Ammon's horn (tissue), 1 donor: ENCODE measurements around the gene VIPR2.
"Not testable (repeated sequence)": the region's sequence is repeated elsewhere in the genome, so short reads cannot be mapped to it uniquely, and the experiment has no call there.

Experiments used
- DNase-seq: peaks from one replicate; pipeline ENCODE4 v3.0.0-alpha.2; 2016; ENCODE audit warnings: low spot score

VIPR2 gene

DNA sequence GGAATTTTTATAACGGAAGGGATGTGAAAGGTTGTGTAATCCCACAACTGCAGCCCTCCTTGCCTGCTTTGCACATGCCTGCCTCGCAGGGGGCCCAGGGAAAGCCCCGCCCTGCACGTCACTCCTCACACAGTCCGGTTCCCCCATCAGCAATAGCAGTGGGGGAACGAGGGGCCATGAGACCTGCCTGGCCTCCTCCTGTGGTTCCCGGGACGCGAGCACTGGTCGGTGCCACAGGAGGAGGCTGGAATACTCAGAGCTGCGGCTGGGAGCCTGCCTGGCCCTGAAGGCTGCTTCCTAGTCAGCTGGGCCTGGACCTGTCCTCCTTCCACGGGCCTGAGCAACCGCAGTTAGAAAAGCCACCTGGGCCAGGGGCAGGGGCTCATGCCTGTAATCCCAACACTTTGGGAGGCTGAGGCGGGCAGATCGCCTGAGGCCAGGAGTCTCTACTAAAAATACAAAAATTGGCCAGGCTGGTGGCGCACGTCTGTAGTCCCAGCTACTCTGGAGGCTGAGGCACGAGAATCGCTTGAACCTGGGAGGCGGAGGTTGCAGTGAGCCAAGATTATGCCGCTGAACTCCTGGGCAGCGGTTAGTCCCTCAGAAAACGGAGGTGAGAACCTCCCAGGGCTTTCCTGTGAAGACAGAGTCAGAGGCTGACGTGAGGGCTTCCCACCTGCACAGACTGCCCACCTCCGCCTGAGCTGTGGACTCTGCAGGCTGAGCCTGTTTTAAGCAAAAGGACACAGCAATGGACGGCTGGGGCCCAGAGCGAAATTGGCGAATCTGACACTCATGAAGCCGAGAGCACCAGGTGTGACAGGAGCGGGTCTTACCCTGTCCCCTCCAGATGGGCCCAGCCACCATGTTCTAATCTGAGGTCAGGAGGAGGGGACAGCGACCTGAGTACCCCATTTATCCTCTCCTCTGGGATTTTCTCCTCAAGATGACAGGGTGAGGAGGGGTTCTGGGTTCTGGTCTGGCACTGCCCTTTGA, 52.9 kb downstream of the VIPR2 start:
- DNase-seq: no peak

DNA sequence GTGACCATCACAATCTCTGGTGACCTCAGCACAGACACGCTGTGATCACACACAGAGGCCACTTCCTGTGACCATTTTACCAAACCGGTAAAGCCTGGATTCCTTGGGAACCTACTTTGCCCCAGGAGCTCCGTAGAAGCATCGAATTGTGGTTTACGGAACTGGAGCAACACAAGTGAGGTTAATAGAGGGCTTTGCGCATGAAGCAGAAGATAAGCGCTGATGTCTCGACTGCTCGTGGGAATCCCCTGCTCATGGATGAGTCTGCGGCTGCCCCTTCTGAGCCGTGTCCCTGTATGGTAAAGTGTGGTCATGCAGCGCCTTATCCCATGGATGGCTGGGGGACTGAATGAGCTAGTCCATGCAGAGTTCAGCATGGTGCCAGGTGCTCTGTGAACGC, 53.6 kb downstream of the VIPR2 start:
- DNase-seq: no peak

DNA sequence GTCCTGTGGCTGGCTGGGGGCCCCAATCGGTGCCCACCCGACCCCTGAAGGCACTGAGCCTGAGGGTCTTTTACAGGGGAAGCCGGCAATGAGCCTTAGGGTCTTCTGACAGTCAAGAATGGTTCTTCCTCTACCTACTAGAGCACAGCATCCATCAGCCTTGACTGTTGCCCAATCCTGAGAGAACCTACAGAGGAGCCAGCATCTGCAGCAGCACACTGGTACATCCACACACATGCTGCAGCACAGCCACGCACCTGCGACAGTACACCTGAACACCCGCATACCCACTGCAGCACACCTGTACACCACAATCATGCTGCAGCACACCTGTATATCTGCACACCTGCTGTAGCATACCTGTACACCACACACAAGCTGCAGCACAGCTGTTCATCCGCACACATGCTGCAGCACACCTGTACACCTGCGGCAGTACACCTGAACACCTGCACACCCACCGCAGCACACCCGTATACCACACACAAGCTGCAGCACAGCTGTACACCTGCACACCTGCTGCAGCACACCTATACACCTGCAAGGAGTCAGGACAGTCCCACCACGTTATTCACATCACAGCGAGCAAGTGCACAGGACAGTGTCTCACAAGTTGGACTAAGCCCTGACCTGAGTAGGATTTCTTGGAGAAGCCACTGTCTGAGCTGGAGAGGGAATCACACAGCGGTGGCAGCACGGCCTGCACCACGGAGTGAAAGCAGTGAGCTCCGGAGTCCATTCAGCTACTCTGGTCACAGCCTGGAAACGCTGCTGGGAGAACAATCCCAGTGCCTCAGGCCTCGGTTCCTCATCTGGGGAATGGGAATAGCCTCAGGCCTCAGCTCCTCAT, 56.4 kb downstream of the VIPR2 start:
- no peak for DNase-seq

DNA sequence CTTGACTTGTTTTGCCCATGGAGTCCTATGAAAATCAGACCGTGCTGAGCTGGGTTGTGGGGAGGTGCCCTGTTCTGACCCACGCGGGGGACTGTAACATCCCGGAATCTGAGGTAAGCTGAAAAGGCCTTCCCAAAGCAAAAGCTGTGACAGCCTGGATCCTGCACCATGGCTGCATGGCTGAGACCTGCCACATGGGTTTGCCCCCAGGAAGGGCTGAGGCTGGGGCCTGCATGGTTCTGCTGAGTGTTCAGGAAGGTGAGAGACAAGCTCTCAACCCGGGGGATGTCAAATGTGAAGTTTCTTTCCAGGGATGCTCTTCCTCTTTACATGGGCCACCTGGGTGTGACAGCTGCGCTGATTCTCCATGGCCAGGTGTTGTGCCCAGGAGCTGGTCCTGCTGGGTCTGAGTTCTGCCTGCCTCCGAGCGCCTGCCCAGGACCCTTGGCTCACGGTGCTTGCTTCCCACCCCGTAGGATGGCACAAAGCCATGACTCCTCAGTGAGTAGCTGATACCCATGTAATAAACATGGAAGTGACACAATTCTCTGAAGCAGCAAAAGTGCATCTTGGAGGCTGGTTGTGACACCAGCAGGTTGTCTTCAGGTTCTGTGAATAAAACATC, 58.3 kb downstream of the VIPR2 start:
- no peak for DNase-seq

GRCh38 chr7:159084069-159084801, 60.4 kb downstream of the VIPR2 start:
- DNase-seq: no peak

- no peak for DNase-seq
Observed at GRCh38 chr7:159083698-159084068, 61.0 kb downstream of the VIPR2 start.

DNA sequence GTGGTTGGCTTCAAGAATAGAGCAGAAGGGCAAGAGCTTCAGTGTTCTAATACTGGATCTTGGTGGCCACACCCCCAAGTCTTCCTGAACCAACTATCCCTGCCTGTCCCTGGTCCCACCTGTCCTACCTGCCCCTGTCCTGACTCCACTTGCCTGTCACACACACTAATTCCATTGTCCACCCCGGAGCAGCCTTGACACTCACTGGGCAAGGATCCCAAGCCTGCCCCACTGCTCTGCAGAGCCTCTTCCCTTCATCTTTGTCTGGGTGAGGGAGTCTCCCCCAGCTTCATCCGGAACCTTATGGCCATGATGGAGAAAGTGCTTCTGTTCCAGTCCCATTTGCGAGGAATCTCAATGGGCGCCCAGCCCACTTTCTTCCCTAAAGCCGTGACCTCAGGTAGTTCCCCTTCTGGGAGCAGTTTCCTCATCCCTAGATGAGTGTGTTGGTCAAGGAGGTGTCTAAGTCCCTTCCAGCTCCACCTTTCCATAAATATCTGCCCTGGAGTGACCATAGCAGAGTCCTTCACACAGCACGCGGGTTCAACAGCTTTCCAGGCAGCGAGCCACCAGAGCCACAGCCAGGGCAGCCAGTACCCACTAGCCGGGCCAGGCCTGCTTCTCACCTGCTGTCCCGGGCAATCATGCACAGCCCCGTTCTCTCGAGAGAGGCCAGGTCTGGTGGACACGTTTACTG, 61.5 kb downstream of the VIPR2 start:
- no peak for DNase-seq

DNA sequence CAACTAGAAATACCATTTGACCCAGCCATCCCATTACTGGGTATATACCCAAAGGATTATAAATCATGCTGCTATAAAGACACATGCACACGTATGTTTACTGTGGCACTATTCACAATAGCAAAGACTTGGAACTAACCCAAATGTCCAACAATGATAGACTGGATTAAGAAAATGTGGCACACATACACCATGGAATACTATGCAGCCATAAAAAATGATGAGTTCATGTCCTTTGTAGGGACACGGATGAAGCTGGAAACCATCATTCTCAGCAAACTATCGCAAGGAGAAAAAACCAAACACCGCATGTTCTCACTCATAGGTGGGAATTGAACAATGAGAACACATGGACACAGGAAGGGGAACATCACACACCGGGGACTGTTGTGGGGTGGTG, 62.6 kb downstream of the VIPR2 start:
- not testable (repeated sequence) for DNase-seq

DNA sequence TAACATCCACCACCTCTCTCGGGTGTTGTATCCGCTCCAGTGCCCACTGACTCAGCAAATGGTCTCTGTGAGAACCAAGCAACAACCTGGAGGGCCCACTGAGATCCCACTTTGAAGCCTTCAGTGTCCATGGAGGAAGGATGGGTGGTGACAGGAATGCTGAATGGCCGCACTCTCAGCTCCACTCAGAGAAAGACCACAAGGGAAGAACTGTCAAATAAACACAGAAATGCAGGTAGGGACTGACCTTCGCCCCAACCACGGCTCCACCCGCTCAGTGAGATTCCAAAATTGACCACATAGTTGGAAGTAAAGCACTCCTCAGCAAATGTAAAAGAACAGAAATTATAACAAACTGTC, 65.8 kb downstream of the VIPR2 start:
- no peak for DNase-seq

DNA sequence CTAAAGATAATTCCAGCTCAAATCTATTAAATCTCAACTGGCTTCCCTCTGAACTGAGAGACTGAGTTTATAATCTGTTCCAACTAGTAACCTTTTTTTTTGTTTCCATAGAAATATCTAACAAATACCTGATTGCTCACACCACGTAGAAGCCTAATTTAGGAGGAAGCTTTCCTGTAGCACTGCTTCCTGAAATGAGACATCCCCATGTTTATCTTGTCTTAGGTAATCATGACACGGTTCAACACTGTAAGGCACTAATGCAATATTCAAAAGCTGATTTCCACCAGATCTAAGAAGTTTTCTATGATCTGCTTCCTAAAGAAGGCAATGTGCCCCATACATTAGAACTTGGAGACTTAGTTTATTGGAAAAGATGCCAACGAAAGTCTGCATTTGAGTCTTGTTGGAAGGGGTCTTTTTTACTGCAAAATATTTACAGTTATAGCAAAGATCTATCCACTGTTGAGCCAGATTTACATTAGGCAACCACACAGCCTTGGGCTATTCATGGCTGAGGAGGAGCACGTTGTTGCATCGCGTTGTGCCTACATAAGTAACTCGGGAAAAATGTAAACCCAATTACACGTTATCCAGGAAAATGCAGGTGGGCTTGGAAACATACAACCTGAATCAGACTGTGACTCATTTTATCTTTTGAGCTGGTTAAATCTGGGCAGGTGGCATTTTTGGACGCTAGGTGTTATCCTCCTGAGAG, 66.3 kb downstream of the VIPR2 start:
- DNase-seq: no peak

- DNase-seq: no peak
Observed at GRCh38 chr7:159076333-159076732, 68.3 kb downstream of the VIPR2 start.

DNA sequence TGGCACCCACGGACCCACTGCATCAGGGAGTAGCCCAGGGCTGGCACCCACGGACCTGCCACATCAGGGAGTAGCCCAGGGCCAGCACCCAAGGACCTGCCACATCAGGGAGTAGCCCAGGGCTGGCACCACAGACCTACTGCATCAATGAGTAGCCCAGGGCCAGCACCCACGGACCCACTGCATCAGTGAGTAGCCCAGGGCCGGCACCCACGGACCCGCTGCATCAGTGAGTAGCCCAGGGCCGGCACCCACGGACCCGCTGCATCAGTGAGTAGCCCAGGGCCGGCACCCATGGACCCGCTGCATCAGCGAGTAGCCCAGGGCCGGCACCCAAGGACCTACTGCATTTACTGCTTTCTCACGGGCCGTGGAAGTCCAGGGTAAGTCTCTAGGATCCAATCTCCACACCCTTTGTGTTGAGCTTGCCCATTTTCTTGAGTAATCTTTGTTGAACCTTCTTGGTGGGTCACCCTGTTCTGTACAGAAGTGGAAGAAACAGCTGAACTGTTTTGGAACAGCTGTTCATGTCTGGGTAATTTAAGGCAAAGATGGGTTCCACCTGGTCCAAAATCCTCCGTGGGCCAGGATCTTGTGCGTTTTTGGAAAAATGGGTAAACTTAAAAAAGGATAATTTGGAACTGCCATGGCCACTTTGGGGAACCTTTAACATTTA, 69.0 kb downstream of the VIPR2 start:
- no peak for DNase-seq

- DNase-seq: no peak
Observed at GRCh38 chr7:159071260-159071659, 73.4 kb downstream of the VIPR2 start.

- DNase-seq: no peak
Observed at GRCh38 chr7:159070431-159071148, 74.1 kb downstream of the VIPR2 start.

DNA sequence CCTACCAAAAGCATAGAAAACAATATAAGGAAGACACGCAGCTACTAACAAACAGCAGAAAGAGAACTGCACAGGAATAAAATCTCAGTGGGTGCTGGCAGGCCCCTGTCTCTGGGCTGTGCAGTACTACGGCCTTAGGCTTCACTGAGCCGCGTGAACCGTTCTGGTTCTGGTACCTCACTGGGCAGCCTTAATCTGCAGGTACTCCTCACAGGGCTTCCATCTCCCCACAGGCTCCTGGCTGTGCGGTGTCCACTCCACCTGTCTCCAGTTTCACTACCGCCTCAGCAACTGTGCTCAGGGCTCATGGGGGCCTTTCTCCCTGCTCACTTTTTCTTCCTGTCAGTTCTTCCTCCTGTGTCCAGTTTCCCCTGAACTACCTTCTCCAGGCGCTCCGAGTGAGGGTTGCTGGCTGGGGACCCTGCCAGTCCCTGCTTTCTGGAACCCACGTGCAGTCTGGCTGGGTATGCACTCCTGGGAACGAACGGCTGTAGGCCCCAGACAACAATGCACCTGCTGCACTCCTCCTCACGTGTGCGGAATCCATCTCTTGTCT, 75.7 kb downstream of the VIPR2 start:
- no peak for DNase-seq

DNA sequence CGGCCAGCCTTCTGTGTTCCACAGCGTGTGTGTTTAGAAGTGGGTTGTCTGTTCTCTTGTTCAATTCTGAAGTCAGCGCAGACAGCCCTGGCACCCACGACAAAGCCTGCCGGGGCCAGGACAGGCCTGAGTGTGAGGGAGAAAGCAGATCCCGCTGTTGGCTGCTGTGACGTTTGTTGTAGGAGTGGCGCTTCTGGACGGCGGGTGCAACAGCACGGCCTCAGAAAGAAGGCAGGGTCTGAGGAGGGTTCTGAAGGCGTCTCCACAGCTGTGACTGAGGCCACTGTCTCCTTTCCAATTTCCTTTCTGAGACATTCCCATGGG, 76.2 kb downstream of the VIPR2 start:
- DNase-seq: peak; percentile 71

GRCh38 chr7:159067576-159068487, 76.8 kb downstream of the VIPR2 start:
- DNase-seq: no peak
